Tibial nerve (tissue), 3 donors: ENCODE data around the gene TAF4B.

Experiments used
- CTCF ChIP-seq, 5 experiments: fragments of 200-600 bp in 3 of 5; fragments of 450-650 bp in 2 of 5; sonication (generic) in 3 of 5; IDR thresholded peaks; one replicate each; pipeline ENCODE4 v1.5.1; 2016 to 2019; ENCODE audit warnings: antibody characterized with exemption in 5 of 5, mild to moderate bottlenecking in 3 of 5, moderate library complexity in 2 of 5
- POLR2A ChIP-seq, 2 donors: fragments of 450-650 bp; IDR thresholded peaks; one replicate each; pipeline ENCODE4 v1.6.1; 2017; ENCODE audit warnings: antibody characterized with exemption in 2 of 2, mild to moderate bottlenecking in 2 of 2, moderate library complexity in 2 of 2

GRCh38 chr18:26226229-26227050 lies at the start of gene TAF4B:
- TF ChIP-seq CTCF (IDR thresholded peaks at IDR 0.05), result peak in 1 of 5 experiments; percentile 27
- peak; percentile 22 to 85 for TF ChIP-seq POLR2A (IDR thresholded peaks at IDR 0.05)
